ENCODE data around the gene SLC38A10. TPM values are rescaled to one million over a fixed set of nuclear protein-coding genes. Genes with fewer than 3 reads are reported as not detected.

SLC38A10 gene
- total RNA-seq, 1 experiment from 2014 or later, result 43.8 TPM

GRCh38 chr17:81298325-81298990, 3.4 kb upstream of the SLC38A10 start:
- no peak overlapping the region for H3K14ac ChIP-seq (ENCODE audit: insufficient read depth, low read length)
- no peak overlapping the region for H2AFZ ChIP-seq (ENCODE audit: low read length)
- no peaks in the 10 kb centered on the region for H3K79me2 ChIP-seq (ENCODE audit: insufficient read depth, low read length)
- no peak overlapping the region for H3K4ac ChIP-seq (ENCODE audit: low read depth, low read length)
- no peak overlapping the region for H2BK15ac ChIP-seq (ENCODE audit: low read depth, low read length)
- H4K8ac ChIP-seq (replicated peaks; ENCODE audit: insufficient read length, low read depth, low read length), result no peak overlapping the region
- no peaks in the 10 kb centered on the region for H3K79me1 ChIP-seq (ENCODE audit: insufficient read depth, low read depth, low read length, poor library complexity, severe bottlenecking)
- no peak overlapping the region for H2BK20ac ChIP-seq (ENCODE audit: low read depth, low read length, poor library complexity, severe bottlenecking)
- H3K4me2 ChIP-seq (ENCODE audit: insufficient read depth, insufficient read length, low read length), result no peak overlapping the region
- no peaks in the 10 kb centered on the region; the same call in 1 of the 2 replicates for H3K4me1 ChIP-seq (ENCODE audit: insufficient read depth, low read length)
- H4K5ac ChIP-seq (ENCODE audit: insufficient read length, low read depth, low read length), result no peak overlapping the region
- H3K18ac ChIP-seq (ENCODE audit: insufficient read length, low read depth, low read length), result no peak overlapping the region
- H3K27ac Mint-ChIP-seq, result no peak overlapping the region
- no peak overlapping the region for H3T11ph ChIP-seq (ENCODE audit: low read length)
- peaks cover 6% of the 10 kb centered on the region for H3K27me3 Mint-ChIP-seq (ENCODE audit: low read depth)
- no peaks in the 10 kb centered on the region for H3K36me3 Mint-ChIP-seq (ENCODE audit: insufficient read depth in 1 of 3, low read depth in 3 of 3)
- no peak overlapping the region for H2BK12ac ChIP-seq (ENCODE audit: insufficient read length, low read depth, low read length)
- H2AK5ac ChIP-seq (ENCODE audit: insufficient read length, low read length), result no peak overlapping the region
- no peak overlapping the region for H3K56ac ChIP-seq (ENCODE audit: insufficient read length, low read depth, low read length)
- no peak overlapping the region for H3K9ac ChIP-seq (ENCODE audit: extremely low read depth, insufficient read length, low read length)
- H3K9me3 ChIP-seq (ENCODE audit: control insufficient read depth, low read depth, low read length), result no peaks in the 10 kb centered on the region
- peaks cover 12% of the 10 kb centered on the region for H3K23me2 ChIP-seq (ENCODE audit: insufficient read length, low read depth, low read length, poor library complexity, severe bottlenecking)
- H3K4me3 Mint-ChIP-seq, result no peak overlapping the region
- H4K20me1 ChIP-seq (ENCODE audit: control insufficient read depth, insufficient read depth, insufficient read length), result no peaks in the 10 kb centered on the region
- H2BK5ac ChIP-seq (ENCODE audit: insufficient read length, low read length), result no peak overlapping the region
- H2BK120ac ChIP-seq (ENCODE audit: low read depth, low read length, poor library complexity, severe bottlenecking), result no peak overlapping the region
- no peaks in the 10 kb centered on the region for H3K27me3 ChIP-seq (ENCODE audit: insufficient read depth, low read length)
- no peak for DNase-seq
- H3K27ac ChIP-seq (ENCODE audit: insufficient read length, low read depth, low read length), result no peak overlapping the region
- WGBS (ENCODE audit: extremely low coverage, insufficient read length, low lambda C conversion rate), result no CpG with 5 or more reads among the region's 11 CpGs
- TF ChIP-seq, protein P1, sequence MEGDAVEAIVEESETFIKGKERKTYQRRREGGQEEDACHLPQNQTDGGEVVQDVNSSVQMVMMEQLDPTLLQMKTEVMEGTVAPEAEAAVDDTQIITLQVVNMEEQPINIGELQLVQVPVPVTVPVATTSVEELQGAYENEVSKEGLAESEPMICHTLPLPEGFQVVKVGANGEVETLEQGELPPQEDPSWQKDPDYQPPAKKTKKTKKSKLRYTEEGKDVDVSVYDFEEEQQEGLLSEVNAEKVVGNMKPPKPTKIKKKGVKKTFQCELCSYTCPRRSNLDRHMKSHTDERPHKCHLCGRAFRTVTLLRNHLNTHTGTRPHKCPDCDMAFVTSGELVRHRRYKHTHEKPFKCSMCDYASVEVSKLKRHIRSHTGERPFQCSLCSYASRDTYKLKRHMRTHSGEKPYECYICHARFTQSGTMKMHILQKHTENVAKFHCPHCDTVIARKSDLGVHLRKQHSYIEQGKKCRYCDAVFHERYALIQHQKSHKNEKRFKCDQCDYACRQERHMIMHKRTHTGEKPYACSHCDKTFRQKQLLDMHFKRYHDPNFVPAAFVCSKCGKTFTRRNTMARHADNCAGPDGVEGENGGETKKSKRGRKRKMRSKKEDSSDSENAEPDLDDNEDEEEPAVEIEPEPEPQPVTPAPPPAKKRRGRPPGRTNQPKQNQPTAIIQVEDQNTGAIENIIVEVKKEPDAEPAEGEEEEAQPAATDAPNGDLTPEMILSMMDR (conservative IDR thresholded peaks at IDR 0.05), result no peak
- H3K9me3 Mint-ChIP-seq, result no peaks in the 10 kb centered on the region
- no peak overlapping the region for H4K91ac ChIP-seq (ENCODE audit: insufficient read length, low read depth, low read length)
- H3K23ac ChIP-seq (ENCODE audit: insufficient read length, low read depth, low read length), result no peak overlapping the region
- peaks cover 12 to 20% of the 10 kb centered on the region in 2 experiments for H3K4me1 Mint-ChIP-seq

Data from H9 (cell line).